NCI-H2081 treated with DMSO at 0.1 percent for 48 hours (cell line): Measurements from ENCODE around the gene TPSG1.
"Not testable (repeated sequence)": the region's sequence is repeated elsewhere in the genome, so short reads cannot be mapped to it uniquely, and the experiment has no call there.

Experiments used
- DNase-seq: peaks from one replicate; lab custom pipeline; 2025; lab: John Stamatoyannopoulos, UW

The TPSG1 gene

DNA sequence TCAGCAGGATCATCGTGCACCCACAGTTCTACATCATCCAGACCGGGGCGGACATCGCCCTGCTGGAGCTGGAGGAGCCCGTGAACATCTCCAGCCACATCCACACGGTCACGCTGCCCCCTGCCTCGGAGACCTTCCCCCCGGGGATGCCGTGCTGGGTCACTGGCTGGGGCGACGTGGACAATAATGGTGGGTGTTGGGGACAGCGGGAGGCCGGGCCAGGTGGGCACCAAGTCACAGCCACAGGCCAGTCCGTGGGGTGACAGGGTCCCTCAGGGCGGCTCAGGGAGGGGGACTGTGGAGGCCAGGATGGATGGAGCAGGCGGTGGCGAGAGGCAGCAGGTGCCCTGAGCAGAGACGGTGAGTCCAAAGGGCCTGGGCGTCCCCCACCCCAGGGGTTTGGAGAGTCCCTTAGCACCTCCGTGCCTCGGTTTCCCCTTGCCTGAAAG is 31.8 kb upstream of the TPSG1 start:
- DNase-seq: no peak

DNA sequence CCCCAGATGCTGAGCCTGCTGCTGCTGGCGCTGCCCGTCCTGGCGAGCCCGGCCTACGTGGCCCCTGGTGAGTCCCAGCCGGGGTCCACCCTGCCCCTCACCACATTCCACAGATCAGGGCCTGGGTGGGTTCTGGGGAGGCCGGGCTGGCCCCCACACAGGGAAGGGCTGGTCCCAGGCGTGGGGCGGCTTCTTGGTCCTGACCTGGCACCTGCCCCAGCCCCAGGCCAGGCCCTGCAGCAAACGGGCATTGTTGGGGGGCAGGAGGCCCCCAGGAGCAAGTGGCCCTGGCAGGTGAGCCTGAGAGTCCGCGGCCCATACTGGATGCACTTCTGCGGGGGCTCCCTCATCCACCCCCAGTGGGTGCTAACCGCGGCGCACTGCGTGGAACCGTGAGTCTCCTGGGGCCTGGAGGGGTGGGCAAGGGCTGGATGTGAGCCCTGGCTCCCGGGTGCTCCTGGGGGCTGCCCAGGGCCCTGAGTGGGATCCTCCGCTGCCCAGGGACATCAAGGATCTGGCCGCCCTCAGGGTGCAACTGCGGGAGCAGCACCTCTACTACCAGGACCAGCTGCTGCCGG is 31.3 kb upstream of the TPSG1 start:
- DNase-seq: not testable (repeated sequence)

DNA sequence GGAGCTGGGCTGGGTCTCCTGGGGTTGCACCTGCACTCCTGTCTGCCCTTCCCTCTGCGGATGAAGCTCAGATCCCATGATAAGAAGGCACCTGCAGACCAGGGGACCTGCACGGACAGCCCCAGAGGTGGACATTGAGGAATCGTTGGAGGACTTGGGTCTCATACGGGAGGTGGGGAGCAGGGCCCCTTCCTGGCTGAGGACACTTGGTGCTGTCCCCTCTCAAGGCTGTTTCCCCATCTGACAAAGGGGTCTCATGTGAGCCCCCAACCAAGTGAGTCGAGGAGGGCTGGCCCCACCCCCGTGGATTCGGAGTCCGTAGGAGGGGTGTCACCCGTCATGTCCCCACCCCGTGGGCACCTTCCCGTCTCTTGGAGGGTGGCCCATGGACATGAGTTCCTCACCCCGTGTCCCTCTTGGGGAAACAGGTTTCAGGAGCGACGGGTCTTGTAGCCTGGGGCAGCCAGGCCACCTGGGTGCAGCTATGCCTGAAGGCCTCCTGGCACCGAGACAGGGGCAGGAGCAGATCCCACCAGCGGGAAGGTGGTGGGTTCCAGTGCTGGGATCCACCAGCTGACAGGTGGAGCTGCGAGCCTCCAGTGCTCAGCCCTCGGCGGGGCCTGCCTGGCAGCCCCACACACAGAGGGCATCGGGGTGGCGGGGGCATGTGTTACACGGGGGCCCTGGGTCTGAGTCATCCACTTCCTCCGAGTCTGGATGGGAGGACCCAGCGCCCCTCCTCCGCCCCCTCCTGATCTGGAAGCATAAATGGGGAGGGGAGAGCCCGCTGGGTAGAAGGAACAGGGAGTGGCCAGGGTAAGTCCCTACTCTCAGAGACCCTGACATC is 30.4 kb upstream of the TPSG1 start, which contains the start of gene TPSD1:
TPSD1 (plus strand) TSS at position 794 of the 847 bp plus-strand sequence. CDS start 212 bp downstream, outside the sequence.
- DNase-seq: not testable (repeated sequence)

DNA sequence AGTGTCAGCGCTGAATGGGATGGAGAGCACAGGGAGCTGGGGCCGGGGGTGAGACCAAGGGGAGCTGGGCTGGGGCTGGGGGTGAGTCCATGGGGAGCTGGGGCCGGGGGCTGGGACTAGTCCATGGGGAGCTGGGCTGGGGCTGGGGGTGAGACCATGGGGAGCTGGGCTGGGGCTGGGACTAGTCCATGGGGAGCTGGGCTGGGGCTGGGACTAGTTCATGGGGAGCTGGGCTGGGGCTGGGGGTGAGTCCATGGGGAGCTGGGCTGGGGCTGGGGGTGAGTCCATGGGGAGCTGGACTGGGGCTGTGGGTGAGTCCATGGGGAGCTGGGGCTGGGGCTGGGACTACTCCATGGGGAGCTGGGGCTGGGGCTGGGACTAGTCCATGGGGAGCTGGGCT is 29.8 kb upstream of the TPSG1 start:
- DNase-seq: not testable (repeated sequence)

DNA sequence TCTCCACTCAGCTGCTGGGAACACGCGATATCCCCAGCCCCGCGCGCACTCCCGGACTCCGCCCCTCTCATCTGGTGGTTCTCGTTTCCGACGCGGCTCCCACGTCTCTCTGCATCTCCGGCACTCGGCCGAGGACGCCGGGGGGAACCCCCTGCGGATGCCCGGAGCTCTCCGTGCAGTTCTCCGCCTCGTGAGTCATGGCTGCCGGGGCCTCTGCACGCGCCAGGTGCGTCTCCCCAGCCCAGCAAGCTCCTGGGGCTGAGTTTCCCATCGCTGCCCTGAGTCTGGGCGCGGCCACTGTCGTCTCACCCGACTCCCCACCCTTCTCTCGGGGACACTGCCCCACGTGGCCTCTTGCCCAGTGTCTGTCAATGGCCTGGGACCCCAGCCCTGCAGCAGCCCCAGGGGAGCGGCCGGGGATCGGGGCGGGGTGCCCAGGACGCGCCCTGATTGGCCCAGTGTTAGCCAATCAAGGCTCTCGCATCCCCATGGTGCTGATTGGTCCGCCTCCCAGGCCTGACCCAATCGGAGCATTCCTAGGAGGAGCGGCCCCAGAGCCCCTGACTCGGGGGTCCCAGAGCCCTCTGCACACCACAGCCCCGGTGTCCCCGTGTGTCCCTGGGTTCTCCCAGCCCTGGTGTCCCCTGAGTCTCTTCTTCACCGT is 28.8 kb upstream of the TPSG1 start:
- not testable (repeated sequence) for DNase-seq

DNA sequence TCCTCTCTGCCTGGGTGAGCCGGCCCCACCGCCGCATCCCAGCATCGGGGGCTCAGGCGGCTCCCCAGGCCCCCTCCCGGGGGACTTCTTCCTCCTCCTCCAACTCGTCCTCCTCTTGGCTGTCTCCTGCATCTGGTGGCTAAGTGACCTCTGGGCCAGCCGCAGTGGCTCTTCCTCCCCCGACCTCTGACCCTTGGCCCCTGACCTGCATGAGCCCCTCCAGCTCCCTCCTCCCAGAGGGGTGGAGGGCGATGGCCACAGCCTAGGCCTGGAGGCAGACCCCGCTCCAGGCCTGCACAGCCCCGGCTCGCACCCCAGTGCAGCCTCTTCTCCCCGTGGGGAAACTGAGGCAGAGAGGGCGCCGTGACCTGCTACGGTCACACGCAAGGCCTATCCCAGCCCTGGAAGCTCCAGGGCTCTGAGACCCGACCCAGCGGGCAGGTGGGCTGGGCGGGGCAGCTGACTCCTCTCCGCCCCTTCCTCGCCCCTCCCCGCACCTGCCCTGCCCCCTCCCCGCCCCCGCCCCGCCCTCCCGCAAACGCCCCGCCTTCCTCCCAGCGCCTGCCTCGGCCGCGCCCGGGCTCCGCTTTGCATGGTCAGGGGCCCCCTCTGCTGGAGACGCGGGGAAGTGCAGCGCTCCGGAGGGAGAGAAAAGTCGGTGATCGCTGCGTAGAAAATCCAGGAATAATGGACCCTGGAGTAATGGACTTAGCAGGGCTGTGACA is 24.1 kb upstream of the TPSG1 start:
- not testable (repeated sequence) for DNase-seq

DNA sequence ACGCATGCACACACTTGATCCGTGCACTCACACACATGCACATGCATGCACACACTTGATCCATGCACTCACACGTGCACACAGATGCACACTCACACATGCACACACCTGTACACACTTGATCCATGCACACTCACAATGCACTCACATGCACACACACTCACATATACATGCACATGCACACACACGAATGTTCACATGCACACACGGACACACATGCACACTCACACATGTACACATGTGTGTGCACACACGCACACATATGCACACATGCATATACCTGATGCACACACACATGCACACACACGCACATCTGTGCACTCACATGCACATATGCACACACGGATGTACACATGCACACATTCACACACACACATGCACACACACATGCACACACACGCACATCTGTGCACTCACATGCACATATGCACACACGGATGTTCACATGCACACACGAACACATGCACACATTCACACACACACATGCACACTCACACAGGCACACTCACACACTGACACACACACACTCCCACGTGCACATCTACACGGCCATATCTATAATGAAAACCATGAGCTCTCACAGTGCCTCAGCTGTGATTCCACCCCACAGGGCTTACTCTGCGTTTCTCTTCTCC is 23.0 kb upstream of the TPSG1 start:
- not testable (repeated sequence) for DNase-seq

DNA sequence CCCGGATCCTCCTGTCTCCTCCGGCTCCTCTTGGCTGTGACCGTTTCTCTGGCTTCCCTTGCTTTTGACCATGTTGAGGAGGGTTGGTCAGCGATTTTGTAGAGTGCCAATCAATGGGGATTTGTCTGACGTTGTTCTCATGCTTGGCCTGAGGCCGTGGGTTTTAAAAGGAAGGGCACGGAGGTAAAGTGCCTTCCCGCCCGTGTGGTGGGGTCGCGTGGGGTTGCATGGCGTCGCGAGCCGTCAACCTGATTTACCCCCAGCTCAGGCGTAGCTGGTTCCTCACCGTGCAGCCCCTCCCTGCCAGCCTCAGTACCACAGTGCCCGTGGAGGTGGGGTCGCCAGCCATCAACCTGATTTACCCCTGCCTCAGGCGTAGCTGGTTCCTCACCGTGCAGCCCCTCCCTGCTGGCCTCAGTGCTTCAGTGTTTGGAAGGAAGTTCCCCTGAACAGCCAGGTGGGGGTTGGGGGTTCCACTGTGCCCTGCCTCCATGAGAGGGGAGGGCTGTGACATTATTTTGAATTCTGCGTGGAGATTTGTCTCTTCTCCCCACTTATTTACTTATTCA is 20.5 kb upstream of the TPSG1 start:
- no peak for DNase-seq

DNA sequence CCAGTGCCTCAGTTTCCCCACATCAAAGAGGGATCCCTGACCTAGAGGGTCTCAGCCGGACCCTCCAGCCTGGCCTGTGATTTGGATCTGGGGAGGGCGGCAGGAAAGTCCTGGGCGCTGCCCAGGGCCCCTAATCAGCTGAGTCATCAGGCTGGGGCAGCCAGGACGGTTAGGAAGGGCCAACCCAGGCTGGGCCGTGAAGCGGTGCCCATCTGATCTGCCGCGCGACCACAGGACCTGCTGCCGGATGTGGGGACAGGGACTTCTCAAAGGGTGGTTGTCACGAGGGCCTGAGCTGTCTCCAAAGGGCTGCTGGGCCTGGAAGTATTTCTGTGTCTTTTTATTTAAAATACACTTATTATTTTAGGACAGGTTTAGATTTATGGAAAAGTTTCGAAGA is 19.8 kb upstream of the TPSG1 start:
- DNase-seq: no peak

DNA sequence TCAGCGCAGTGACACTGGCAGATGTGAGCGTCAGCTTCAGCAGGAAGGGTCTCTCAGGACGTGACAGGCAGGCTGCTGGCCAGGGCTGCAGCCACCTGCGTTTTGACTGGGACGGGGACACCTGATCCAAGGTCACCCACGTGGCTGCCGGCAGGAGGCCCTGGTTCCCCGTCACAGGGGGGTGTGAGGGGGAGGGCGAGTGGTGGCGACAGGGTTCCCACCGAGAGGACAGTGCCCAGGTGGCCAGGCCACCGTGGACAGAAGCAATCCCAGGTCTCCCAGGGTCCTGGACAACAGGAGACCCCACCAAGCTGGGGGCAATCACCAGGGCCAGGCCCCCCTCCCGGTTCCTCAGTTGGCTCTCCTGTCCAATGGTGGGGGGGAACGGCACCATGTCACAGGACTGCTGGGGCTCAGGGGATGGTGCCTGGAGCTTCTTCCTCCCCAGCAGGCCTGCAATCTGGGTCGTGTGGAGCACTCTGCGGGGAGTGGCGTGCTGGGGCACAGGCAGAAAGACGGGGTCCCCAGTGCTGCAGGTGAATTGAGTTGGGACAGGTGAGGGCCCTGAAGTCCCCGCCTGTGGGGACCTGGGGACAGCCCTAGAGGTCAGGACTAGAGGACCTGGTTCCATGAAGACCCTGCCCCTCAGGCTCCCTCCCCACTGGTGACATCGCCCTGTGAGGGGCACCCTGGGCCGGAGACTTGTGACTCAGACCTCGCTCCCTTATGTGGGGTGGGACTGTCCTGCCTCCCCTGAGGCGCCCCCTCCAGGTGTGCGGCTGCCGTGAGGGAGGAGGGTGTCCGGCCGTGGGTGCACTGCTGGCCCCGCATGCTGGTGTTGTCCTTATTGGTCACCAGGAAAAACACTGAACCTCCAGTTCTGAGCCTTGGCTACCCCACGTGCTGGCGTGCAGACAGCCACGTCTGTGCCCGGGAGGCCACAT is 19.1 kb upstream of the TPSG1 start:
- DNase-seq: not testable (repeated sequence)

DNA sequence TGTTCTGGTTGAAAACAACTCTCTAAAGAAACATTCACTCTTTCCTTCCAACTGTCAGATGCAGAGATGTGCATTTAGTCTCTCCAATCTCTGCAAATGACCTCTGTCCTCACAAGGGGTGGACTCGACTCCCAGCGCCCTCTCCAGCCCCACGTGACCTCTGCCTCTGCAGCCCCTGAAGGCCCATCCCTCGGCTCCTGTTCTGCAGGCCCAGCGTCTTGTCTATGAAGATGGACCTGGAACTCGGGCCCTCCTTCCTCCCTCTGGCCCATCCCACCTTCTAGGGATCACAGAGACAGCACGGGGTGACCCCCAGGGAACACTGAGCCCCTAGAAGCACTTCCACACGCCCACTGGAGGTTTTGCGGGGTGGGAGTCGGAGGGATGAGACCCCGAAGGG is 18.3 kb upstream of the TPSG1 start:
- DNase-seq: not testable (repeated sequence)

DNA sequence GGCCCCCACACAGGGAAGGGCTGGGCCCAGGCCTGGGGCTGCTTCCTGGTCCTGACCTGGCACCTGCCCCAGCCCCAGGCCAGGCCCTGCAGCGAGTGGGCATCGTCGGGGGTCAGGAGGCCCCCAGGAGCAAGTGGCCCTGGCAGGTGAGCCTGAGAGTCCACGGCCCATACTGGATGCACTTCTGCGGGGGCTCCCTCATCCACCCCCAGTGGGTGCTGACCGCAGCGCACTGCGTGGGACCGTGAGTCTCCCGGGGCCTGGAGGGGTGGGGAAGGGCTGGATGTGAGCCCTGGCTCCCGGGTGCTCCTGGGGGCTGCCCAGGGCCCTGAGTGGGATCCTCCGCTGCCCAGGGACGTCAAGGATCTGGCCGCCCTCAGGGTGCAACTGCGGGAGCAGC is 16.0 kb upstream of the TPSG1 start:
- not testable (repeated sequence) for DNase-seq

DNA sequence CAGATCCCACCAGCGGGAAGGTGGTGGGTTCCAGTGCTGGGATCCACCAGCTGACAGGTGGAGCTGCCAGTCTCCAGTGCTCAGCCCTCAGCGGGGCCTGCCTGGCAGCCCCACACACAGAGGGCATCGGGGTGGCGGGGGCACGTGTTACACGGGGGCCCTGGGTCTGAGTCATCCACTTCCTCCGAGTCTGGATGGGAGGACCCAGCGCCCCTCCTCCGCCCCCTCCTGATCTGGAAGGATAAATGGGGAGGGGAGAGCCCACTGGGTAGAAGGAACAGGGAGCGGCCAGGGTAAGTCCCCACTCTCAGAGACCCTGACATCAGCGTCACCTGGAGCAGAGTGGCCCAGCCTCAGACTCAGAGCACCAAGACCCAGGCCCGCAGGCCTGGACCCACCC is 15.4 kb upstream of the TPSG1 start, which contains the start of gene TPSAB1:
TPSAB1 (plus strand) TSS at position 270 of the 400 bp plus-strand sequence. CDS start 234 bp downstream, outside the sequence.
- not testable (repeated sequence) for DNase-seq

DNA sequence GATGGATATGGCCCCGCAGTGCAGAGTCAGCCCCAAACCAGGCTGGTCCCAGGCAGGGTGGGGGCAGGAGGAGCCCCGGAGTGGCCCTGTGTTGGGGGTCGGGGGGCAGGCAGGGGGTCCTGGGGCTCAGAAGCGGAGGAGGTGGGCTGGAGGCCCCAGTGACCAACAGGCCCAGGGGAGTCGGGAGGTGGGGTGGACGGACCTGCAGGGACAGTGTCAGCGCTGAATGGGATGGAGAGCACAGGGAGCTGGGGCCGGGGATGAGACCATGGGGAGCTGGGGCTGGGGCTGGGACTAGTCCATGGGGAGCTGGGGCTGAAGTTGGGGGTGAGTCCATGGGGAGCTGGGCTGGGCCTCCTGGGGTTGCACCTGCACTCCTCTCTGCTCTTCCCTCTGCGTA is 14.5 kb upstream of the TPSG1 start:
- not testable (repeated sequence) for DNase-seq

DNA sequence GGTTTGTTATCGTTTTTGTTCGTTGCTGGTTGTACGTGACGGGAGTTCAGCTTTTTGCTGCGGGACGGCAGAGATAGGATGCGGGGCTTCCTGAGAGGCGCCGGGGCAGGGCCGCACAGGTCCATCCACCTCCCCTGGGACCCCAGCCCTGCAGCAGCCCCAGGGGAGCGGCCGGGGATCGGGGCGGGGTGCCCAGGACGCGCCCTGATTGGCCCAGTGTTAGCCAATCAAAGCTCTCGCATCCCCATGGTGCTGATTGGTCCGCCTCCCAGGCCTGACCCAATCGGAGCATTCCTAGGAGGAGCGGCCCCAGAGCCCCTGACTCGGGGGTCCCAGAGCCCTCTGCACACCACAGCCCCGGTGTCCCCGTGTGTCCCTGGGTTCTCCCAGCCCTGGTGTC is 13.8 kb upstream of the TPSG1 start:
- not testable (repeated sequence) for DNase-seq

DNA sequence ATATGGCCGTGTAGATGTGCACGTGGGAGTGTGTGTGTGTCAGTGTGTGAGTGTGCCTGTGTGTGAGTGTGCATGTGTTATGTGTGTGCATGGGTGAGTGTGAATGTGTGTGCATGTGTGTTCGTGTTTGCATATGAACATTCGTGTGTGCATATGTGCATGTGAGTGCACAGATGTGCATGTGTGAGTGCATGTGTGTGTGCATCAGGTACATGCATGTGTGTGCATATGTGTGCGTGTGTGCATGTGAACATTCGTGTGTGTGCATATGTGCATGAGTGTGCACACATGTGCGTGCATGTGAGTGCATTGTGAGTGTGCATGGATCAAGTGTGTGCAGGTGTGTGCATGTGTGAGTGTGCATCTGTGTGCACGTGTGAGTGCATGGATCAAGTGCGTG is 12.9 kb upstream of the TPSG1 start:
- no peak for DNase-seq

DNA sequence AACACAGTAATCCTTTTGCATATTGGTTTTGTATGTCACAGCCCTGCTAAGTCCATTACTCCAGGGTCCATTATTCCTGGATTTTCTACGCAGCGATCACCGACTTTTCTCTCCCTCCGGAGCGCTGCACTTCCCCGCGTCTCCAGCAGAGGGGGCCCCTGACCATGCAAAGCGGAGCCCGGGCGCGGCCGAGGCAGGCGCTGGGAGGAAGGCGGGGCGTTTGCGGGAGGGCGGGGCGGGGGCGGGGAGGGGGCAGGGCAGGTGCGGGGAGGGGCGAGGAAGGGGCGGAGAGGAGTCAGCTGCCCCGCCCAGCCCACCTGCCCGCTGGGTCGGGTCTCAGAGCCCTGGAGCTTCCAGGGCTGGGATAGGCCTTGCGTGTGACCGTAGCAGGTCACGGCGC is 11.6 kb upstream of the TPSG1 start:
- not testable (repeated sequence) for DNase-seq

DNA sequence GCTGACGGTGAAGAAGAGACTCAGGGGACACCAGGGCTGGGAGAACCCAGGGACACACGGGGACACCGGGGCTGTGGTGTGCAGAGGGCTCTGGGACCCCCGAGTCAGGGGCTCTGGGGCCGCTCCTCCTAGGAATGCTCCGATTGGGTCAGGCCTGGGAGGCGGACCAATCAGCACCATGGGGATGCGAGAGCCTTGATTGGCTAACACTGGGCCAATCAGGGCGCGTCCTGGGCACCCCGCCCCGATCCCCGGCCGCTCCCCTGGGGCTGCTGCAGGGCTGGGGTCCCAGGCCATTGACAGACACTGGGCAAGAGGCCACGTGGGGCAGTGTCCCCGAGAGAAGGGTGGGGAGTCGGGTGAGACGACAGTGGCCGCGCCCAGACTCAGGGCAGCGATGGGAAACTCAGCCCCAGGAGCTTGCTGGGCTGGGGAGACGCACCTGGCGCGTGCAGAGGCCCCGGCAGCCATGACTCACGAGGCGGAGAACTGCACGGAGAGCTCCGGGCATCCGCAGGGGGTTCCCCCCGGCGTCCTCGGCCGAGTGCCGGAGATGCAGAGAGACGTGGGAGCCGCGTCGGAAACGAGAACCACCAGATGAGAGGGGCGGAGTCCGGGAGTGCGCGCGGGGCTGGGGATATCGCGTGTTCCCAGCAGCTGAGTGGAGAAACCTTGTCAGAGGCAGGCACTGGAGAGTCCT is 7.1 kb upstream of the TPSG1 start:
- DNase-seq: not testable (repeated sequence)

DNA sequence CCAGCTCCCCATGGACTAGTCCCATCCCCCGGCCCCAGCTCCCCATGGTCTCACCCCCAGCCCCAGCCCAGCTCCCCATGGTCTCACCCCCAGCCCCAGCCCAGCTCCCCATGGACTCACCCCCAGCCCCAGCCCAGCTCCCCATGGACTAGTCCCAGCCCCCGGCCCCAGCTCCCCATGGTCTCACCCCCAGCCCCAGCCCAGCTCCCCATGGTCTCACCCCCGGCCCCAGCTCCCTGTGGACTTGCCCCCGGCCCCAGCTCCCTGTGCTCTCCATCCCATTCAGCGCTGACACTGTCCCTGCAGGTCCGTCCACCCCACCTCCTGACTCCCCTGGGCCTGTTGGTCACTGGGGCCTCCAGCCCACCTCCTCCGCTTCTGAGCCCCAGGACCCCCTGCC is 6.2 kb upstream of the TPSG1 start:
- DNase-seq: not testable (repeated sequence)
